UCSD-AML1 (cell line): ENCODE measurements around the gene C5orf46.
"Not testable (repeated sequence)": the region's sequence is repeated elsewhere in the genome, so short reads cannot be mapped to it uniquely, and the experiment has no call there.

Experiments used
- DNase-seq: peaks from one replicate; lab custom pipeline; 2025; ENCODE audit not compliant: unreplicated experiment; lab: John Stamatoyannopoulos, UW

Gene C5orf46

GRCh38 chr5:147906326-147907095 is at the start of gene C5orf46:
Gene C5orf46, minus strand, starts transcription at chr5:147906538. Its CDS starts 37 bp downstream, at chr5:147906501.
- no peak for DNase-seq

- no peak for DNase-seq
Measured at GRCh38 chr5:147954971-147955370, 48.6 kb upstream of the C5orf46 start.

GRCh38 chr5:147949711-147950573 is 43.6 kb upstream of the C5orf46 start:
- DNase-seq, result no peak

GRCh38 chr5:147946658-147947274 is 40.4 kb upstream of the C5orf46 start:
- not testable (repeated sequence) for DNase-seq

GRCh38 chr5:147939431-147940114 is 33.2 kb upstream of the C5orf46 start:
- DNase-seq, result no peak

- no peak for DNase-seq
Measured at GRCh38 chr5:147935032-147935431, 28.7 kb upstream of the C5orf46 start.

GRCh38 chr5:147930769-147931168 is 24.4 kb upstream of the C5orf46 start:
- no peak for DNase-seq

- no peak for DNase-seq
Measured at GRCh38 chr5:147927901-147928300, 21.6 kb upstream of the C5orf46 start.

- DNase-seq, result no peak
Measured at GRCh38 chr5:147925020-147925419, 18.7 kb upstream of the C5orf46 start.

GRCh38 chr5:147921136-147921535 is 14.8 kb upstream of the C5orf46 start:
- no peak for DNase-seq

- DNase-seq, result no peak
Measured at GRCh38 chr5:147920420-147921030, 14.2 kb upstream of the C5orf46 start.

GRCh38 chr5:147918899-147919298 is 12.6 kb upstream of the C5orf46 start:
- no peak for DNase-seq

GRCh38 chr5:147918101-147918685 is 11.9 kb upstream of the C5orf46 start:
- DNase-seq, result no peak

- no peak for DNase-seq
Measured at GRCh38 chr5:147913786-147914185, 7.4 kb upstream of the C5orf46 start.

GRCh38 chr5:147912011-147912410 is 5.7 kb upstream of the C5orf46 start:
- no peak for DNase-seq

GRCh38 chr5:147911427-147911826 is 5.1 kb upstream of the C5orf46 start:
- DNase-seq, result no peak

GRCh38 chr5:147904110-147904509 is 2.2 kb downstream of the C5orf46 start:
- DNase-seq, result no peak

- no peak for DNase-seq
Measured at GRCh38 chr5:147902609-147903115, 3.7 kb downstream of the C5orf46 start.

- DNase-seq, result no peak
Measured at GRCh38 chr5:147901599-147902039, 4.7 kb downstream of the C5orf46 start.

GRCh38 chr5:147898875-147899401 is 7.4 kb downstream of the C5orf46 start:
- no peak for DNase-seq
